ENCODE results near the gene RAB18.
"Not testable (repeated sequence)": the region's sequence is repeated elsewhere in the genome, so short reads cannot be mapped to it uniquely, and the experiment has no call there.

The RAB18 gene

GRCh38 chr10:27504007-27504807 lies at the start of gene RAB18:
Gene RAB18 (plus strand): TSS chr10:27504304. CDS start chr10:27504370, 66 bp downstream.
- DNase-seq (ENCODE audit: low read depth in 2 of 2), result peak; percentile 92 to 95

- DNase-seq (ENCODE audit: low read depth in 2 of 2), result no peak
Observed at GRCh38 chr10:27454837-27455236, 49.3 kb upstream of the RAB18 start.

GRCh38 chr10:27457261-27457945 lies 46.7 kb upstream of the RAB18 start:
- DNase-seq (ENCODE audit: low read depth in 2 of 2), result no peak

GRCh38 chr10:27457966-27458365 lies 46.1 kb upstream of the RAB18 start:
- no peak for DNase-seq (ENCODE audit: low read depth in 2 of 2)

GRCh38 chr10:27461312-27461711 lies 42.8 kb upstream of the RAB18 start:
- no peak for DNase-seq (ENCODE audit: low read depth in 2 of 2)

GRCh38 chr10:27463961-27464360 lies 40.1 kb upstream of the RAB18 start:
- DNase-seq (ENCODE audit: low read depth in 2 of 2), result no peak

GRCh38 chr10:27464993-27465392 lies 39.1 kb upstream of the RAB18 start:
- no peak for DNase-seq (ENCODE audit: low read depth in 2 of 2)

- not testable (repeated sequence) for DNase-seq (ENCODE audit: low read depth in 2 of 2)
Observed at GRCh38 chr10:27465596-27465995, 38.5 kb upstream of the RAB18 start.

GRCh38 chr10:27470885-27471284 lies 33.2 kb upstream of the RAB18 start:
- DNase-seq (ENCODE audit: low read depth in 2 of 2), result no peak

- DNase-seq (ENCODE audit: low read depth in 2 of 2), result no peak
Observed at GRCh38 chr10:27474741-27475140, 29.4 kb upstream of the RAB18 start.

GRCh38 chr10:27479016-27479415 lies 25.1 kb upstream of the RAB18 start:
- DNase-seq (ENCODE audit: low read depth in 2 of 2), result no peak

GRCh38 chr10:27481486-27481885 lies 22.6 kb upstream of the RAB18 start:
- DNase-seq (ENCODE audit: low read depth in 2 of 2), result no peak

- no peak for DNase-seq (ENCODE audit: low read depth in 2 of 2)
Observed at GRCh38 chr10:27482984-27483956, 20.8 kb upstream of the RAB18 start.

- DNase-seq (ENCODE audit: low read depth in 2 of 2), result no peak
Observed at GRCh38 chr10:27485368-27485767, 18.7 kb upstream of the RAB18 start.

- no peak for DNase-seq (ENCODE audit: low read depth in 2 of 2)
Observed at GRCh38 chr10:27485986-27486385, 18.1 kb upstream of the RAB18 start.

GRCh38 chr10:27490807-27491206 lies 13.3 kb upstream of the RAB18 start:
- no peak for DNase-seq (ENCODE audit: low read depth in 2 of 2)

- no peak for DNase-seq (ENCODE audit: low read depth in 2 of 2)
Observed at GRCh38 chr10:27494116-27494805, 9.8 kb upstream of the RAB18 start.

- DNase-seq (ENCODE audit: low read depth in 2 of 2), result no peak
Observed at GRCh38 chr10:27496137-27496536, 8.0 kb upstream of the RAB18 start.

- DNase-seq (ENCODE audit: low read depth in 2 of 2), result no peak
Observed at GRCh38 chr10:27500096-27500495, 4.0 kb upstream of the RAB18 start.

- DNase-seq (ENCODE audit: low read depth in 2 of 2), result no peak
Observed at GRCh38 chr10:27500886-27501285, 3.2 kb upstream of the RAB18 start.

GRCh38 chr10:27503498-27504006 lies 552 bp upstream of the RAB18 start:
- DNase-seq (ENCODE audit: low read depth in 2 of 2), result no peak

All from stimulated activated CD8-positive, alpha-beta memory T cell treated with anti-CD3 and anti-CD28 coated beads, Interleukin-2, amount 100 ng/mL, for 48 hours (primary cell).